ENCODE measurements around the gene HMGN1. TPM values are rescaled to one million over a fixed set of nuclear protein-coding genes. Genes with fewer than 3 reads are reported as not detected.
A peak's percentile ranks its signal among the peaks of the same experiment; 100 is the strongest.

The HMGN1 gene
- total RNA-seq (205 TPM), polyA plus RNA-seq (ENCODE audit: insufficient read depth, low read depth, low replicate concordance) (174 TPM)
- long read RNA-seq, donor 1, full-length matches to known transcripts, result 114 of 191 reads
- long read RNA-seq, donor 1, partial matches to known transcripts, result 46 of 191 reads
- long read RNA-seq, donor 1, other reads (novel, unspliced or antisense), result 31 of 191 reads
- long read RNA-seq, donor 2, full-length matches to known transcripts, result 96 of 149 reads
- long read RNA-seq, donor 2, partial matches to known transcripts, result 32 of 149 reads
- long read RNA-seq, donor 2, other reads (novel, unspliced or antisense), result 21 of 149 reads
- long read RNA-seq, donor 3, full-length matches to known transcripts, result 149 of 220 reads
- long read RNA-seq, donor 3, partial matches to known transcripts, result 35 of 220 reads
- long read RNA-seq, donor 3, other reads (novel, unspliced or antisense), result 36 of 220 reads
- long read RNA-seq, donor 4, full-length matches to known transcripts, result 102 of 147 reads
- long read RNA-seq, donor 4, partial matches to known transcripts, result 22 of 147 reads
- long read RNA-seq, donor 4, other reads (novel, unspliced or antisense), result 23 of 147 reads
- long read RNA-seq, donor 5, transcript HMGN1-204 (6 exons, 1,383 nt), result major isoform, 13 of 14 reads
- long read RNA-seq, donor 5, partial matches to known transcripts, result 0 of 14 reads
- long read RNA-seq, donor 5, other reads (novel, unspliced or antisense), result 0 of 14 reads
- long read RNA-seq, donor 6, transcript HMGN1-204 (6 exons, 1,383 nt), result major isoform, 284 of 384 reads
- long read RNA-seq, donor 6, transcript HMGN1-201 (7 exons, 1,303 nt), result minor isoform, 6 of 384 reads
- long read RNA-seq, donor 6, partial matches to known transcripts, result 23 of 384 reads
- long read RNA-seq, donor 6, other reads (novel, unspliced or antisense), result 68 of 384 reads
- long read RNA-seq, donor 7, full-length matches to known transcripts, result 119 of 151 reads
- long read RNA-seq, donor 7, partial matches to known transcripts, result 5 of 151 reads
- long read RNA-seq, donor 7, other reads (novel, unspliced or antisense), result 27 of 151 reads
- long read RNA-seq, donor 8, transcript HMGN1-204 (6 exons, 1,383 nt), result major isoform, 152 of 214 reads
- long read RNA-seq, donor 8, partial matches to known transcripts, result 22 of 214 reads
- long read RNA-seq, donor 8, other reads (novel, unspliced or antisense), result 36 of 214 reads
- long read RNA-seq, donor 9, transcript HMGN1-204 (6 exons, 1,383 nt), result major isoform, 65 of 68 reads
- long read RNA-seq, donor 9, partial matches to known transcripts, result 0 of 68 reads
- long read RNA-seq, donor 9, other reads (novel, unspliced or antisense), result 0 of 68 reads
- long read RNA-seq, donor 10, full-length matches to known transcripts, result 97 of 175 reads
- long read RNA-seq, donor 10, partial matches to known transcripts, result 63 of 175 reads
- long read RNA-seq, donor 10, other reads (novel, unspliced or antisense), result 15 of 175 reads

GRCh38 chr21:39348355-39349210, at the start of gene HMGN1:
Gene HMGN1 (minus strand): TSS chr21:39349088. CDS start chr21:39348917, 171 bp downstream.
- no peak for TF ChIP-seq CTCF (IDR thresholded peaks at IDR 0.05; ENCODE audit: borderline replicate concordance, extremely low read depth, insufficient read depth)

GRCh38 chr21:39397646-39398385, 48.9 kb upstream of the HMGN1 start:
- peaks cover 3 to 22% (median 8%) of the 10 kb centered on the region in 3 donors for H3K36me3 ChIP-seq (ENCODE audit: control insufficient read depth in 2 of 3, insufficient read depth in 3 of 3, low read length in 3 of 3)
- FAIRE-seq (no peak), DNase-seq (no peak)
- no peak overlapping the region for H3K9ac ChIP-seq (ENCODE audit: low read length in 3 of 3)
- no peaks in the 10 kb centered on the region for H3K4me1 ChIP-seq (ENCODE audit: control insufficient read depth in 2 of 3, insufficient read depth in 2 of 3, low read depth in 1 of 3, low read length in 3 of 3)
- no peak for TF ChIP-seq CTCF (IDR thresholded peaks at IDR 0.05; ENCODE audit: borderline replicate concordance, extremely low read depth, insufficient read depth)
- H3K9me3 ChIP-seq (ENCODE audit: control insufficient read depth in 2 of 3, insufficient read depth in 1 of 3, low read length in 3 of 3), result no peaks in the 10 kb centered on the region
- no peaks in the 10 kb centered on the region for H3K27me3 ChIP-seq (ENCODE audit: control insufficient read depth, insufficient read depth, low read length)
- intact Hi-C loops (cut with DNase I), result no loop called here
- no peak overlapping the region for H3K4me3 ChIP-seq (ENCODE audit: low read length in 3 of 3)
- H3K27ac ChIP-seq (ENCODE audit: low read depth in 2 of 2, low read length in 2 of 2), result no peak overlapping the region

More at GRCh38 chr21:39348355-39349210, at the start of gene HMGN1:
- H3K4me3 ChIP-seq (ENCODE audit: low read length in 3 of 3), result peak within 1 kb of the TSS; percentile 89 to 94 (median 89)
- FAIRE-seq (no peak), DNase-seq (peak; percentile 85 to 97 (median 97))
- peak within 1 kb of the TSS; percentile 86 to 93 for H3K27ac ChIP-seq (ENCODE audit: low read depth in 2 of 2, low read length in 2 of 2)
- no peaks in the 10 kb centered on the region for H3K9me3 ChIP-seq (ENCODE audit: control insufficient read depth in 2 of 3, insufficient read depth in 1 of 3, low read length in 3 of 3)
- H3K36me3 ChIP-seq (ENCODE audit: control insufficient read depth in 2 of 3, insufficient read depth in 3 of 3, low read length in 3 of 3), result peaks cover 2 to 11% (median 8%) of the 10 kb centered on the region in 3 donors
- H3K27me3 ChIP-seq (ENCODE audit: control insufficient read depth, insufficient read depth, low read length), result no peaks in the 10 kb centered on the region
- H3K4me1 ChIP-seq (ENCODE audit: control insufficient read depth in 2 of 3, insufficient read depth in 2 of 3, low read depth in 1 of 3, low read length in 3 of 3), result peaks cover 4 to 7% (median 6%) of the 10 kb centered on the region in 3 donors
- H3K9ac ChIP-seq (ENCODE audit: low read length in 3 of 3), result peak within 1 kb of the TSS; percentile 83 to 88 (median 84)
- intact Hi-C loops (cut with DNase I), result no loop called here
